Measurements from ENCODE around the gene DIDO1.

DNA sequence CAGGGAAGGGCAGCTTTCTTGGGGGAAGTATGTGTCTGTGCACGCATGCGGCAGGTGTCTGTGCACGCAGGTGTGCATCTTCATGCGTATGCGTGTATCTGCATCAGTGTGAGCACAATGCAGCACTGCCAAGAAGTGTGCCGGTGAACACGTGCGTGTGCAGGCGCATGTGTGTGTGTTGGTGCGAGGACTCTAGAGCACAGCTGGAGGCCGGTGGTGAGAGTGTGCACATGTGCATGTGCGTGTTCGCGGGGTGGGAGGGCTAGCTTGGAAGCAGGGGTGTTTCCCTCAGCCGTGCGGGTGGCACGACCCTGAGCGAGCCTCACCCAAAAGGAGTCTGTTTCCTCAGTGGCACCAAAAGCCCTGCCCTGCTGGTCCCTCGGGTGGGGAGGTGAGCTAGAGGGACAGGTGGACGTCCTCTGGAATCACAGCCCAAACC is 33.7 kb upstream of the DIDO1 start:
- TF ChIP-seq, protein P1, sequence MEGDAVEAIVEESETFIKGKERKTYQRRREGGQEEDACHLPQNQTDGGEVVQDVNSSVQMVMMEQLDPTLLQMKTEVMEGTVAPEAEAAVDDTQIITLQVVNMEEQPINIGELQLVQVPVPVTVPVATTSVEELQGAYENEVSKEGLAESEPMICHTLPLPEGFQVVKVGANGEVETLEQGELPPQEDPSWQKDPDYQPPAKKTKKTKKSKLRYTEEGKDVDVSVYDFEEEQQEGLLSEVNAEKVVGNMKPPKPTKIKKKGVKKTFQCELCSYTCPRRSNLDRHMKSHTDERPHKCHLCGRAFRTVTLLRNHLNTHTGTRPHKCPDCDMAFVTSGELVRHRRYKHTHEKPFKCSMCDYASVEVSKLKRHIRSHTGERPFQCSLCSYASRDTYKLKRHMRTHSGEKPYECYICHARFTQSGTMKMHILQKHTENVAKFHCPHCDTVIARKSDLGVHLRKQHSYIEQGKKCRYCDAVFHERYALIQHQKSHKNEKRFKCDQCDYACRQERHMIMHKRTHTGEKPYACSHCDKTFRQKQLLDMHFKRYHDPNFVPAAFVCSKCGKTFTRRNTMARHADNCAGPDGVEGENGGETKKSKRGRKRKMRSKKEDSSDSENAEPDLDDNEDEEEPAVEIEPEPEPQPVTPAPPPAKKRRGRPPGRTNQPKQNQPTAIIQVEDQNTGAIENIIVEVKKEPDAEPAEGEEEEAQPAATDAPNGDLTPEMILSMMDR (IDR thresholded peaks at IDR 0.05; ENCODE audit: low read length): no peak
- TF ChIP-seq EZH2 (optimal IDR thresholded peaks at IDR 0.05; ENCODE audit: low read depth, low read length): no peak
